HepG2 (cell line): ENCODE results near the gene EGR1. TPM values are rescaled to one million over a fixed set of nuclear protein-coding genes. Genes with fewer than 3 reads are reported as not detected.

ENCODE experiments used
- BRD4 ChIP-seq: sonication (generic); formaldehyde crosslinking; IDR thresholded peaks from 2 replicates; pipeline ENCODE4 v1.4.0; 2020; ENCODE audit warnings: missing genetic modification reagents
- CBX1 ChIP-seq: IDR thresholded peaks from one replicate; pipeline ENCODE4 v1.6.1; 2016; ENCODE audit warnings: antibody characterized with exemption, low read depth
- CERS6 ChIP-seq: sonication (generic); formaldehyde crosslinking; IDR thresholded peaks from 2 replicates; pipeline ENCODE4 v1.5.0; 2020; ENCODE audit warnings: missing genetic modification reagents
- CHD2 ChIP-seq: IDR thresholded peaks from 2 replicates; pipeline ENCODE4 v1.6.1; 2011; ENCODE audit warnings: low read depth, low read length, improper control_type of control experiment
- DR1 ChIP-seq: sonication (generic); formaldehyde crosslinking; IDR thresholded peaks from 2 replicates; pipeline ENCODE4 v1.8.0; 2021; ENCODE audit warnings: mild to moderate bottlenecking, missing genetic modification reagents, inconsistent platforms
- FOXK1 ChIP-seq: sonication (generic); formaldehyde crosslinking; IDR thresholded peaks from 2 replicates; pipeline ENCODE4 v1.4.0; 2020; ENCODE audit warnings: low read depth, missing genetic modification reagents, borderline replicate concordance
- GFI1 ChIP-seq: sonication (generic); formaldehyde crosslinking; IDR thresholded peaks from 2 replicates; pipeline ENCODE4 v1.5.0; 2020; ENCODE audit warnings: missing genetic modification reagents, mild to moderate bottlenecking, borderline replicate concordance
- GTF3A ChIP-seq: sonication (generic); formaldehyde crosslinking; conservative IDR thresholded peaks from 2 replicates; pipeline ENCODE4 v1.4.0; 2020; ENCODE audit warnings: mild to moderate bottlenecking, missing genetic modification reagents
- HIVEP1 ChIP-seq: sonication (generic); formaldehyde crosslinking; IDR thresholded peaks from 2 replicates; pipeline ENCODE4 v1.4.0; 2020; ENCODE audit warnings: mild to moderate bottlenecking, missing genetic modification reagents
- MED13 ChIP-seq: sonication (generic); formaldehyde crosslinking; IDR thresholded peaks from 2 replicates; pipeline ENCODE4 v1.5.0; 2020; ENCODE audit warnings: missing genetic modification reagents
- NBN ChIP-seq: fragments of 450-650 bp; conservative IDR thresholded peaks from 2 replicates; pipeline ENCODE4 v1.6.1; 2017
- TBX3 ChIP-seq: fragments of 450-650 bp; IDR thresholded peaks from 2 replicates; pipeline ENCODE4 v1.6.1; 2017; ENCODE audit warnings: antibody characterized with exemption, mild to moderate bottlenecking, inconsistent platforms, borderline replicate concordance
- TGIF2 ChIP-seq: IDR thresholded peaks from 2 replicates; pipeline ENCODE4 v1.6.1; 2016; ENCODE audit warnings: control low read depth, missing compliant biosample characterization
- ZC3H4 ChIP-seq: sonication (generic); formaldehyde crosslinking; IDR thresholded peaks from 2 replicates; pipeline ENCODE4 v1.4.0; 2020; ENCODE audit warnings: missing genetic modification reagents, borderline replicate concordance
- ZNF136 ChIP-seq: sonication (generic); formaldehyde crosslinking; IDR thresholded peaks from 2 replicates; pipeline ENCODE4 v1.8.1; 2022; ENCODE audit warnings: low read depth, mild to moderate bottlenecking, moderate library complexity, missing genetic modification reagents
- ZNF160 ChIP-seq: sonication (generic); formaldehyde crosslinking; IDR thresholded peaks from 2 replicates; pipeline ENCODE4 v1.8.0; 2022; ENCODE audit warnings: mild to moderate bottlenecking, inconsistent platforms, missing genetic modification reagents
- ZNF232 ChIP-seq: sonication (generic); formaldehyde crosslinking; IDR thresholded peaks from 2 replicates; pipeline ENCODE4 v1.4.0; 2020; ENCODE audit warnings: missing genetic modification reagents, borderline replicate concordance
- ZNF253 ChIP-seq: sonication (generic); formaldehyde crosslinking; IDR thresholded peaks from 2 replicates; pipeline ENCODE4 v1.8.0; 2022; ENCODE audit warnings: mild to moderate bottlenecking, missing genetic modification reagents, borderline replicate concordance
- ZNF792 ChIP-seq: IDR thresholded peaks from 2 replicates; pipeline ENCODE4 v1.6.1; 2016
- ZSCAN21 ChIP-seq: sonication (generic); formaldehyde crosslinking; IDR thresholded peaks from 2 replicates; pipeline ENCODE4 v1.8.0; 2022; ENCODE audit warnings: mild to moderate bottlenecking, missing genetic modification reagents, moderate library complexity, borderline replicate concordance
- polyA plus RNA-seq, 8 experiments: library from polyadenylated mRNA; depleted of rRNA in 3 of 8; stranded (reverse) in 7 of 8; unstranded in 1 of 8; fragments of >200 nt; fragmentation: Illumina TruSeq in 4 of 8; extraction: Trizol in 4 of 8; gene quantifications; 2 replicates each; pipeline versions ENCODE4 v1.2.1 to v1.2.3, GENCODE V29; 2011 to 2016; ENCODE audit warnings: low read depth in 4 of 8, missing spikeins in 1 of 8, mixed read lengths in 1 of 8; ENCODE audit not compliant: insufficient read depth in 1 of 8
- total RNA-seq, 5 experiments: library from RNA; depleted of rRNA; stranded (reverse); fragments of >200 nt; fragmentation: Illumina TruSeq; extraction: Trizol; gene quantifications; 2 replicates each; pipeline ENCODE4 v1.2.3, GENCODE V29; 2016; ENCODE audit warnings: low read depth in 1 of 5
- TF ChIP-seq, protein P1 (sequence below), 2 experiments: sonication (generic) in 1 of 2; formaldehyde crosslinking in 1 of 2; IDR thresholded peaks; 2 replicates each; pipeline versions ENCODE4 v1.5.1 to v1.6.1; 2011 to 2020; ENCODE audit warnings: borderline replicate concordance in 1 of 2, low read depth in 1 of 2, low read length in 1 of 2, mild to moderate bottlenecking in 1 of 2, missing genetic modification reagents in 1 of 2, moderate library complexity in 1 of 2
- TF ChIP-seq, protein P2 (sequence below): sonication (generic); formaldehyde crosslinking; IDR thresholded peaks from 2 replicates; pipeline ENCODE4 v1.5.0; 2020; ENCODE audit warnings: mild to moderate bottlenecking, missing genetic modification reagents, moderate library complexity
- TF ChIP-seq, protein P3 (sequence below): sonication (generic); formaldehyde crosslinking; IDR thresholded peaks from 2 replicates; pipeline ENCODE4 v1.9.0; 2021; ENCODE audit warnings: missing genetic modification reagents, mild to moderate bottlenecking, borderline replicate concordance

EGR1 gene
- total and polyA plus RNA-seq, 2 of the 13 experiments (the other 11 are each of a cell fraction or from before 2014, with no cell fraction given): 4.1 to 4.5 TPM

GRCh38 chr5:138449501-138450239 is 15.6 kb upstream of the EGR1 start (continued):
- TF ChIP-seq BRD4 (no peak), NBN (no peak), FOXK1 (CRISPR knock-in tag) (no peak), ZNF253 (CRISPR knock-in tag) (no peak), TGIF2 (no peak), ZNF160 (CRISPR knock-in tag) (no peak), TBX3 (no peak), ZC3H4 (CRISPR knock-in tag) (no peak), ZNF232 (CRISPR knock-in tag) (no peak), GTF3A (CRISPR knock-in tag) (no peak), DR1 (CRISPR knock-in tag) (no peak; the same call in 1 of the 2 replicates), GFI1 (CRISPR knock-in tag) (no peak), ZNF792 (CRISPR knock-in tag) (no peak), MED13 (CRISPR knock-in tag) (no peak), ZSCAN21 (CRISPR knock-in tag) (no peak), ZNF136 (CRISPR knock-in tag) (0 out of 2 replicates have a peak, but pooled peaks have one; percentile 29), CERS6 (CRISPR knock-in tag) (no peak), CHD2 (no peak), HIVEP1 (peak; percentile 32; the same call in 1 of the 2 replicates), CBX1 (no peak)
- TF ChIP-seq, protein P1, sequence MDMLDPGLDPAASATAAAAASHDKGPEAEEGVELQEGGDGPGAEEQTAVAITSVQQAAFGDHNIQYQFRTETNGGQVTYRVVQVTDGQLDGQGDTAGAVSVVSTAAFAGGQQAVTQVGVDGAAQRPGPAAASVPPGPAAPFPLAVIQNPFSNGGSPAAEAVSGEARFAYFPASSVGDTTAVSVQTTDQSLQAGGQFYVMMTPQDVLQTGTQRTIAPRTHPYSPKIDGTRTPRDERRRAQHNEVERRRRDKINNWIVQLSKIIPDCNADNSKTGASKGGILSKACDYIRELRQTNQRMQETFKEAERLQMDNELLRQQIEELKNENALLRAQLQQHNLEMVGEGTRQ (IDR thresholded peaks at IDR 0.05; ENCODE audit: low read depth, low read length): no peak
- TF ChIP-seq, protein P1 (CRISPR knock-in tag; IDR thresholded peaks at IDR 0.05; ENCODE audit: borderline replicate concordance): no peak
- TF ChIP-seq, protein P2, sequence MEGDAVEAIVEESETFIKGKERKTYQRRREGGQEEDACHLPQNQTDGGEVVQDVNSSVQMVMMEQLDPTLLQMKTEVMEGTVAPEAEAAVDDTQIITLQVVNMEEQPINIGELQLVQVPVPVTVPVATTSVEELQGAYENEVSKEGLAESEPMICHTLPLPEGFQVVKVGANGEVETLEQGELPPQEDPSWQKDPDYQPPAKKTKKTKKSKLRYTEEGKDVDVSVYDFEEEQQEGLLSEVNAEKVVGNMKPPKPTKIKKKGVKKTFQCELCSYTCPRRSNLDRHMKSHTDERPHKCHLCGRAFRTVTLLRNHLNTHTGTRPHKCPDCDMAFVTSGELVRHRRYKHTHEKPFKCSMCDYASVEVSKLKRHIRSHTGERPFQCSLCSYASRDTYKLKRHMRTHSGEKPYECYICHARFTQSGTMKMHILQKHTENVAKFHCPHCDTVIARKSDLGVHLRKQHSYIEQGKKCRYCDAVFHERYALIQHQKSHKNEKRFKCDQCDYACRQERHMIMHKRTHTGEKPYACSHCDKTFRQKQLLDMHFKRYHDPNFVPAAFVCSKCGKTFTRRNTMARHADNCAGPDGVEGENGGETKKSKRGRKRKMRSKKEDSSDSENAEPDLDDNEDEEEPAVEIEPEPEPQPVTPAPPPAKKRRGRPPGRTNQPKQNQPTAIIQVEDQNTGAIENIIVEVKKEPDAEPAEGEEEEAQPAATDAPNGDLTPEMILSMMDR (CRISPR knock-in tag): peak; percentile 99
- TF ChIP-seq, protein P3, sequence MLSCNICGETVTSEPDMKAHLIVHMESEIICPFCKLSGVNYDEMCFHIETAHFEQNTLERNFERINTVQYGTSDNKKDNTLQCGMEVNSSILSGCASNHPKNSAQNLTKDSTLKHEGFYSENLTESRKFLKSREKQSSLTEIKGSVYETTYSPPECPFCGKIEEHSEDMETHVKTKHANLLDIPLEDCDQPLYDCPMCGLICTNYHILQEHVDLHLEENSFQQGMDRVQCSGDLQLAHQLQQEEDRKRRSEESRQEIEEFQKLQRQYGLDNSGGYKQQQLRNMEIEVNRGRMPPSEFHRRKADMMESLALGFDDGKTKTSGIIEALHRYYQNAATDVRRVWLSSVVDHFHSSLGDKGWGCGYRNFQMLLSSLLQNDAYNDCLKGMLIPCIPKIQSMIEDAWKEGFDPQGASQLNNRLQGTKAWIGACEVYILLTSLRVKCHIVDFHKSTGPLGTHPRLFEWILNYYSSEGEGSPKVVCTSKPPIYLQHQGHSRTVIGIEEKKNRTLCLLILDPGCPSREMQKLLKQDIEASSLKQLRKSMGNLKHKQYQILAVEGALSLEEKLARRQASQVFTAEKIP (CRISPR knock-in tag): no peak
